ENCODE results near the gene CHST5.

GRCh38 chr16:75576384-75576811, 40.5 kb upstream of the CHST5 start:
- no peak for TF ChIP-seq CTCF (conservative IDR thresholded peaks at IDR 0.05)
- TF ChIP-seq EZH2 (IDR thresholded peaks at IDR 0.05; ENCODE audit: low read depth): no peak
